GM21360 (cell line): Measurements from ENCODE around the gene TBC1D5.
"Not testable (repeated sequence)": the region's sequence is repeated elsewhere in the genome, so short reads cannot be mapped to it uniquely, and the experiment has no call there.

Source experiments
- ATAC-seq: cut with Tn5 transposase; IDR thresholded peaks from one replicate; pipeline ENCODE4 v1.9.1; 2021; ENCODE audit warnings: mild to moderate bottlenecking, moderate library complexity; ENCODE audit not compliant: unreplicated experiment

The TBC1D5 gene

GRCh38 chr3:17491601-17492000 is 250.8 kb downstream of the TBC1D5 start:
- ATAC-seq, result no peak

- ATAC-seq, result not testable (repeated sequence)
Observed at GRCh38 chr3:17491190-17491589, 251.2 kb downstream of the TBC1D5 start.

GRCh38 chr3:17489139-17489538 is 253.3 kb downstream of the TBC1D5 start:
- ATAC-seq, result no peak

- no peak for ATAC-seq
Observed at GRCh38 chr3:17481116-17481515, 261.3 kb downstream of the TBC1D5 start.

- no peak for ATAC-seq
Observed at GRCh38 chr3:17479681-17480405, 262.6 kb downstream of the TBC1D5 start.

GRCh38 chr3:17478673-17479072 is 263.8 kb downstream of the TBC1D5 start:
- ATAC-seq, result no peak

- ATAC-seq, result no peak
Observed at GRCh38 chr3:17473761-17474160, 268.7 kb downstream of the TBC1D5 start.

GRCh38 chr3:17469954-17470353 is 272.5 kb downstream of the TBC1D5 start:
- ATAC-seq, result no peak

GRCh38 chr3:17469520-17469919 is 272.9 kb downstream of the TBC1D5 start:
- no peak for ATAC-seq

- ATAC-seq, result no peak
Observed at GRCh38 chr3:17466028-17466427, 276.4 kb downstream of the TBC1D5 start.

GRCh38 chr3:17459470-17459993 is 282.9 kb downstream of the TBC1D5 start:
- no peak for ATAC-seq

GRCh38 chr3:17456650-17457049 is 285.8 kb downstream of the TBC1D5 start:
- ATAC-seq, result no peak

- ATAC-seq, result no peak
Observed at GRCh38 chr3:17456046-17456445, 286.4 kb downstream of the TBC1D5 start.

GRCh38 chr3:17444865-17445264 is 297.6 kb downstream of the TBC1D5 start:
- ATAC-seq, result no peak

- ATAC-seq, result no peak
Observed at GRCh38 chr3:17443142-17443541, 299.3 kb downstream of the TBC1D5 start.

GRCh38 chr3:17442332-17443049 is 299.9 kb downstream of the TBC1D5 start:
- ATAC-seq, result no peak

- no peak for ATAC-seq
Observed at GRCh38 chr3:17433876-17434275, 308.6 kb downstream of the TBC1D5 start.

- ATAC-seq, result no peak
Observed at GRCh38 chr3:17432236-17432635, 310.2 kb downstream of the TBC1D5 start.

- no peak for ATAC-seq
Observed at GRCh38 chr3:17431484-17432045, 310.9 kb downstream of the TBC1D5 start.

GRCh38 chr3:17431004-17431403 is 311.4 kb downstream of the TBC1D5 start:
- no peak for ATAC-seq

- no peak for ATAC-seq
Observed at GRCh38 chr3:17430582-17430981, 311.8 kb downstream of the TBC1D5 start.
